Left ventricle myocardium inferior (tissue), 1 donor: ENCODE measurements around the gene DPP6. TPM values are rescaled to one million over a fixed set of nuclear protein-coding genes. Genes with fewer than 3 reads are reported as not detected.

Source experiments
- DNase-seq: peaks from one replicate; pipeline ENCODE4 v3.0.0-alpha.2; 2020
- H3K27ac ChIP-seq: fragments of 200-600 bp; replicated peaks from 2 replicates; pipeline ENCODE4 v1.8.0; 2021
- H3K27me3 ChIP-seq: fragments of 200-600 bp; 2 replicates; pipeline ENCODE4 v1.8.0; 2021; ENCODE audit warnings: low read depth
- H3K36me3 ChIP-seq: fragments of 200-600 bp; 2 replicates; pipeline ENCODE4 v1.8.0; 2021
- H3K4me1 ChIP-seq: fragments of 200-600 bp; 2 replicates; pipeline ENCODE4 v1.8.0; 2021
- H3K4me3 ChIP-seq: fragments of 200-600 bp; 2 replicates; pipeline ENCODE4 v1.8.0; 2021; ENCODE audit warnings: mild to moderate bottlenecking, moderate library complexity
- H3K9me3 ChIP-seq: fragments of 200-600 bp; replicated peaks from 2 replicates; pipeline ENCODE4 v1.8.0; 2021
- intact Hi-C: fragments of 100-400 bp; cut with micrococcal nuclease; formaldehyde crosslinking; loops from one replicate; pipeline ENCODE4 v1.11.0; 2022
- total RNA-seq: library from RNA; stranded (reverse); fragmentation: NEBNext Ultra II Directional; extraction: Animal tissue kit (Norgen Biotek cat#: 25700); gene quantifications from one replicate; pipeline ENCODE4 v1.2.1, GENCODE V29; 2021
- TF ChIP-seq, protein P1 (sequence below): fragments of 200-600 bp; IDR thresholded peaks from 2 replicates; pipeline ENCODE4 v1.8.0; 2021; ENCODE audit warnings: antibody characterized with exemption, mild to moderate bottlenecking, borderline replicate concordance
- donor health status: DM: no; HTN: yes; CAD: no; lungs with severe emphysema.

The DPP6 gene
- total RNA-seq, 1 donor from 2014 or later, result 0.25 TPM

DNA sequence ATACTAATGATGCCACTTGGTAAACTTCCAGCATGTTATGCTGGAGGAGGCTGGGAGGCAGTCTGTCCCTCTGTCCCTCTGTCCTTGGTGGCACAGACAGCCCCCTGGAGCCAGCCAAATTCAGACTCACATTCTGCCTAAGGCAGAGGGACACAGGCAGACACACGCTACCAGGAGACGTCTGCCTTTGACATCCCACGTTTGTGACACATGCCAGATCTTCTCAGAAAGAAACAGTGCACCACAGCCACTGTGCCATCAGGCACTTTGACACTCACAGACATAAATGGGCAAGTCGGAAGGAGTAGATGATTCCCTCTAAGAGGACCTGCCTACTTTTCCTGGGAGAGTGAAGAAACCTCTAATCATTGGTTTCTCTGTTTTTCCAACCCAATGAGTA is 467.0 kb downstream of the DPP6 start:
- H3K27me3 ChIP-seq, result no peaks in the 10 kb centered on the region
- TF ChIP-seq, protein P1, sequence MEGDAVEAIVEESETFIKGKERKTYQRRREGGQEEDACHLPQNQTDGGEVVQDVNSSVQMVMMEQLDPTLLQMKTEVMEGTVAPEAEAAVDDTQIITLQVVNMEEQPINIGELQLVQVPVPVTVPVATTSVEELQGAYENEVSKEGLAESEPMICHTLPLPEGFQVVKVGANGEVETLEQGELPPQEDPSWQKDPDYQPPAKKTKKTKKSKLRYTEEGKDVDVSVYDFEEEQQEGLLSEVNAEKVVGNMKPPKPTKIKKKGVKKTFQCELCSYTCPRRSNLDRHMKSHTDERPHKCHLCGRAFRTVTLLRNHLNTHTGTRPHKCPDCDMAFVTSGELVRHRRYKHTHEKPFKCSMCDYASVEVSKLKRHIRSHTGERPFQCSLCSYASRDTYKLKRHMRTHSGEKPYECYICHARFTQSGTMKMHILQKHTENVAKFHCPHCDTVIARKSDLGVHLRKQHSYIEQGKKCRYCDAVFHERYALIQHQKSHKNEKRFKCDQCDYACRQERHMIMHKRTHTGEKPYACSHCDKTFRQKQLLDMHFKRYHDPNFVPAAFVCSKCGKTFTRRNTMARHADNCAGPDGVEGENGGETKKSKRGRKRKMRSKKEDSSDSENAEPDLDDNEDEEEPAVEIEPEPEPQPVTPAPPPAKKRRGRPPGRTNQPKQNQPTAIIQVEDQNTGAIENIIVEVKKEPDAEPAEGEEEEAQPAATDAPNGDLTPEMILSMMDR, result no peak
- no peak overlapping the region for H3K4me3 ChIP-seq
- no peaks in the 10 kb centered on the region for H3K36me3 ChIP-seq
- intact Hi-C loops, result no loop called here
- no peak overlapping the region for H3K27ac ChIP-seq
- no peak for DNase-seq
- no peaks in the 10 kb centered on the region for H3K4me1 ChIP-seq
- peaks cover 7% of the 10 kb centered on the region for H3K9me3 ChIP-seq

GRCh38 chr7:154530136-154530535 is 477.9 kb downstream of the DPP6 start:
- H3K36me3 ChIP-seq, result no peaks in the 10 kb centered on the region
- intact Hi-C loops, result no loop called here
- no peak overlapping the region for H3K4me3 ChIP-seq
- no peak for DNase-seq
- H3K4me1 ChIP-seq, result no peaks in the 10 kb centered on the region
- H3K27me3 ChIP-seq, result no peaks in the 10 kb centered on the region
- TF ChIP-seq, protein P1, result no peak
- H3K27ac ChIP-seq, result no peak overlapping the region
- H3K9me3 ChIP-seq, result peaks cover 41% of the 10 kb centered on the region

GRCh38 chr7:154532771-154533170 is 480.6 kb downstream of the DPP6 start:
- DNase-seq, result no peak
- H3K9me3 ChIP-seq, result peaks cover 50% of the 10 kb centered on the region
- no peak overlapping the region for H3K27ac ChIP-seq
- H3K4me3 ChIP-seq, result no peak overlapping the region
- H3K36me3 ChIP-seq, result no peaks in the 10 kb centered on the region
- TF ChIP-seq, protein P1, result no peak
- H3K4me1 ChIP-seq, result no peaks in the 10 kb centered on the region
- intact Hi-C loops, result no loop called here
- no peaks in the 10 kb centered on the region for H3K27me3 ChIP-seq

DNA sequence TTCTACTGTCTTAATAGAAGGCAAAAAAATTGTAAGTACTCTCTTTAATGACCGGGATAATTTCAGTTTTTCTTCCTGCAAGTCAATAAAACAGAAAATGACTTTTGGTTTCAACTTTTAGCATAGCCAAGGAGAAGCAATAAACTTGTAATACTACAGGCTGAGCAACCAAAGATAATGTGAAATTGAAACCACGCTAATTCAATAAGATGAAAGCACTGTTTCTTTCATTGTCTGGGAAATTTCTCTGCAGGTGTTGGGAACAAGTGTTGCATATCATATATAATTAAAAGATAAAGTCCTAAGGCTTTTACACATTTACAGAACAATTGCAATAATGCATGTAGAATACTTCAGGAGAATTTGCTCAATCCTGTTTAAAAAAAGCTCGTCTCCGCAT is 488.4 kb downstream of the DPP6 start:
- H3K9me3 ChIP-seq, result peaks cover 8% of the 10 kb centered on the region
- H3K36me3 ChIP-seq, result no peaks in the 10 kb centered on the region
- no peak overlapping the region for H3K4me3 ChIP-seq
- no peak for DNase-seq
- TF ChIP-seq, protein P1, result no peak
- no peak overlapping the region for H3K27ac ChIP-seq
- intact Hi-C loops, result no loop called here
- no peaks in the 10 kb centered on the region for H3K27me3 ChIP-seq
- no peaks in the 10 kb centered on the region for H3K4me1 ChIP-seq

DNA sequence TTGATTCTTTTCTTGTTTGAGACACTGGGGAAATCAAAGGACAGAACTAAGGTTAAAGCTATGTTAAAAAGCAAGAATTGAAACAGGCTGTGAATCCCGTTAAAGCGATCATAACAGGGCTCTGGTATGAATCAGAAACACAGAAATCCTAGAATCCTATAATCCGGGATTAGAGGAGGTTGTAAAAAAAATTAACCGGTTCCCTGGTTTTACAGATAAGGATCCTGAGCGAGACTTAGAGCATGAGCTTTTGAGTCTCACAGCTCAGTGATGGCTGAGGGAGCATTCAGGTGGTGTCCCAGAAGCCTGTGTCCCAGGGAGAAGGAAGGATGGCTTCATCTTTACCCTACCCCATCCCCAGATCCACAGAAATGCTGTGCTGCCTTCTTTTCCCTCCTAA is 489.4 kb downstream of the DPP6 start:
- no peak for DNase-seq
- no peak overlapping the region for H3K4me3 ChIP-seq
- no peaks in the 10 kb centered on the region for H3K36me3 ChIP-seq
- no peak overlapping the region for H3K27ac ChIP-seq
- H3K4me1 ChIP-seq, result no peaks in the 10 kb centered on the region
- TF ChIP-seq, protein P1, result no peak
- intact Hi-C loops, result no loop called here
- H3K9me3 ChIP-seq, result peaks cover 2% of the 10 kb centered on the region
- H3K27me3 ChIP-seq, result no peaks in the 10 kb centered on the region
